Right lobe of liver (tissue), 6 donors: ENCODE results near the gene CNTNAP5. TPM values are rescaled to one million over a fixed set of nuclear protein-coding genes. Genes with fewer than 3 reads are reported as not detected.

Experiments
- ATAC-seq, 4 donors: fragments of 200-7000 bp; cut with Tn5 transposase; one replicate each; pipeline ENCODE4 v1.9.1; 2020; ENCODE audit warnings: mild to moderate bottlenecking in 4 of 4, moderate library complexity in 4 of 4
- DNase-seq, 3 donors: peaks; one replicate each; pipeline ENCODE4 v3.0.0-alpha.2; 2020
- H3K27ac ChIP-seq, 3 donors: fragments of 200-600 bp; one replicate each; pipeline ENCODE4 v1.8.0; 2022
- H3K27me3 ChIP-seq, 2 donors: fragments of 200-600 bp; one replicate each; pipeline ENCODE4 v1.8.0; 2022
- H3K36me3 ChIP-seq, 4 donors: fragments of 200-600 bp; sonication (generic) in 1 of 4; one replicate each; pipeline versions ENCODE4 v1.5.1 to v1.8.0; 2017 to 2022; ENCODE audit warnings: control low read depth in 1 of 4
- H3K4me1 ChIP-seq, 4 donors: fragments of 200-600 bp; sonication (generic) in 1 of 4; one replicate each; pipeline versions ENCODE4 v1.5.1 to v1.8.0; 2017 to 2022; ENCODE audit warnings: control low read depth in 1 of 4
- H3K4me3 ChIP-seq, 3 donors: fragments of 200-600 bp; one replicate each; pipeline ENCODE4 v1.8.0; 2022
- H3K9me3 ChIP-seq, 4 donors: fragments of 200-600 bp; sonication (generic) in 1 of 4; one replicate each; pipeline versions ENCODE4 v1.5.1 to v1.8.0; 2017 to 2022; ENCODE audit warnings: control low read depth in 1 of 4
- CTCF ChIP-seq, 4 donors: fragments of 200-600 bp in 3 of 4; fragments of 450-650 bp in 1 of 4; IDR thresholded peaks; one replicate each; pipeline versions ENCODE4 v1.5.1 to v1.8.0; 2016 to 2022; ENCODE audit warnings: antibody characterized with exemption in 4 of 4, mild to moderate bottlenecking in 2 of 4
- POLR2A ChIP-seq: fragments of 450-650 bp; IDR thresholded peaks from one replicate; pipeline ENCODE4 v1.6.1; 2017; ENCODE audit warnings: antibody characterized with exemption, mild to moderate bottlenecking
- WGBS: methylation state at CpG from one replicate; pipeline ENCODE4 v1.1.6; 2018; ENCODE audit warnings: low coverage, low lambda C conversion rate; ENCODE audit not compliant: insufficient coverage; ENCODE audit errors: missing lambda C conversion rate; 5-methylcytosine and 5-hydroxymethylcytosine counted together
- intact Hi-C, 2 donors: fragments of 100-400 bp; cut with DNase I; formaldehyde crosslinking; loops; one replicate each; pipeline versions ENCODE4 v1.11.2 to v1.14.1; 2022
- total RNA-seq, 6 experiments: library from RNA; depleted of rRNA in 2 of 6; stranded (reverse); fragments of >200 nt in 2 of 6; fragmentation: NEBNext Ultra II Directional in 3 of 6; extraction: Animal tissue kit (Norgen Biotek cat#: 25700) in 3 of 6; gene quantifications; one replicate each; pipeline versions ENCODE4 v1.1.0 to v1.2.4, GENCODE V29; 2016 to 2023
- donor health status: DM: no; HTN: yes; CAD: no.
- donor health status: DM: no; HTN: no; CAD: no.
- donor health status: DM: no; HTN: no; CAD: no.
- donor health status: DM: no; HTN: yes; CAD: no.
- donor health status: DM: no; HTN: yes; CAD: no.

CNTNAP5 gene
- total RNA-seq, 6 experiments from 2014 or later = not detected

GRCh38 chr2:124048664-124049063 is 23.6 kb downstream of the CNTNAP5 start:
- Histone ChIP-seq H3K27me3 (no peaks in the 10 kb centered on the region), H3K36me3 (no peaks in the 10 kb centered on the region), H3K4me3 (no peak overlapping the region), H3K4me1 (no peaks in the 10 kb centered on the region), H3K27ac (no peak overlapping the region), H3K9me3 (no peaks in the 10 kb centered on the region)
- intact Hi-C loops = no loop called here
- DNase-seq (no peak), ATAC-seq (no peak)
- no peak for TF ChIP-seq CTCF (IDR thresholded peaks at IDR 0.05)
- TF ChIP-seq POLR2A = no peak
- WGBS = 52% methylated on average over 2 of the region's 2 CpGs

- H3K4me1 ChIP-seq = no peaks in the 10 kb centered on the region
- no peak for ATAC-seq
- DNase-seq = no peak
Observed at GRCh38 chr2:124049136-124049535, 24.0 kb downstream of the CNTNAP5 start.

GRCh38 chr2:124050833-124051497 is 25.9 kb downstream of the CNTNAP5 start:
- no peak for ATAC-seq
- 19% methylated on average over 2 of the region's 2 CpGs for WGBS

More at GRCh38 chr2:124049136-124049535, 24.0 kb downstream of the CNTNAP5 start:
- intact Hi-C loops = no loop called here
- TF ChIP-seq CTCF (IDR thresholded peaks at IDR 0.05) (no peak), POLR2A (no peak)
- 62% methylated on average over 4 of the region's 4 CpGs for WGBS
- Histone ChIP-seq H3K27ac (no peak overlapping the region), H3K27me3 (no peaks in the 10 kb centered on the region), H3K4me3 (no peak overlapping the region), H3K36me3 (no peaks in the 10 kb centered on the region), H3K9me3 (no peaks in the 10 kb centered on the region)

GRCh38 chr2:124053796-124054195 is 28.7 kb downstream of the CNTNAP5 start:
- ATAC-seq (no peak), DNase-seq (no peak)
- intact Hi-C loops = no loop called here
- no peak overlapping the region for H3K4me3 ChIP-seq
- H3K9me3 ChIP-seq = no peaks in the 10 kb centered on the region
- 62% methylated on average over 3 of the region's 3 CpGs for WGBS
- TF ChIP-seq CTCF (IDR thresholded peaks at IDR 0.05) (no peak), POLR2A (no peak)
- no peaks in the 10 kb centered on the region for H3K27me3 ChIP-seq
- H3K4me1 ChIP-seq = no peaks in the 10 kb centered on the region
- H3K36me3 ChIP-seq = no peaks in the 10 kb centered on the region
- H3K27ac ChIP-seq = no peak overlapping the region

More at GRCh38 chr2:124050833-124051497, 25.9 kb downstream of the CNTNAP5 start:
- H3K27ac ChIP-seq = no peak overlapping the region
- intact Hi-C loops = no loop called here
- DNase-seq = no peak
- no peaks in the 10 kb centered on the region for H3K36me3 ChIP-seq
- TF ChIP-seq CTCF (IDR thresholded peaks at IDR 0.05) (no peak), POLR2A (no peak)
- no peaks in the 10 kb centered on the region for H3K27me3 ChIP-seq
- H3K9me3 ChIP-seq = no peaks in the 10 kb centered on the region
- no peak overlapping the region for H3K4me3 ChIP-seq
- no peaks in the 10 kb centered on the region for H3K4me1 ChIP-seq
